ENCODE results near the gene SAP30BP.

DNA sequence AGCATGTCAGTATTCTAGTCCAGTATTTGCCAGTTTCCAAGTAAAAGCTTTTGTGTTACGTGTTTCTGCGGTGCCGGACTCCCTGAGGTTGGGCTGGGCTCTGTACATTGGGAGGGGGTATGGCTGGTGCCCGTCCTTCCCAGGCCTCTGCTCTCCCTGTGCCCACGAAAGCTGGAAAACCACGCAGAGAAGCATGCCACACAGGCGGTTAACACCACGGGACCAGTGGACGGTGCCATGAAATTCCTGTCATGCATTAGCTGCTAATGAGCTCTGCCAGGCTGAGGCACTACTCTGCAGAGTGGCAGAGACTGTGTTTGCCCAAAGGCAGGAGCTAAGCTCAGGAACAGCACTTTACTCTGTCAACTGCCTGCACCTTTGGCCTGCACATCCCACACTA lies 25.8 kb upstream of the SAP30BP start:
- TF ChIP-seq POLR2A (IDR thresholded peaks at IDR 0.05; ENCODE audit: borderline replicate concordance, extremely low read depth, insufficient read depth, insufficient read length): no peak
- TF ChIP-seq, protein P1, sequence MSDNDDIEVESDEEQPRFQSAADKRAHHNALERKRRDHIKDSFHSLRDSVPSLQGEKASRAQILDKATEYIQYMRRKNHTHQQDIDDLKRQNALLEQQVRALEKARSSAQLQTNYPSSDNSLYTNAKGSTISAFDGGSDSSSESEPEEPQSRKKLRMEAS (IDR thresholded peaks at IDR 0.05): no peak
- TF ChIP-seq, protein P2, sequence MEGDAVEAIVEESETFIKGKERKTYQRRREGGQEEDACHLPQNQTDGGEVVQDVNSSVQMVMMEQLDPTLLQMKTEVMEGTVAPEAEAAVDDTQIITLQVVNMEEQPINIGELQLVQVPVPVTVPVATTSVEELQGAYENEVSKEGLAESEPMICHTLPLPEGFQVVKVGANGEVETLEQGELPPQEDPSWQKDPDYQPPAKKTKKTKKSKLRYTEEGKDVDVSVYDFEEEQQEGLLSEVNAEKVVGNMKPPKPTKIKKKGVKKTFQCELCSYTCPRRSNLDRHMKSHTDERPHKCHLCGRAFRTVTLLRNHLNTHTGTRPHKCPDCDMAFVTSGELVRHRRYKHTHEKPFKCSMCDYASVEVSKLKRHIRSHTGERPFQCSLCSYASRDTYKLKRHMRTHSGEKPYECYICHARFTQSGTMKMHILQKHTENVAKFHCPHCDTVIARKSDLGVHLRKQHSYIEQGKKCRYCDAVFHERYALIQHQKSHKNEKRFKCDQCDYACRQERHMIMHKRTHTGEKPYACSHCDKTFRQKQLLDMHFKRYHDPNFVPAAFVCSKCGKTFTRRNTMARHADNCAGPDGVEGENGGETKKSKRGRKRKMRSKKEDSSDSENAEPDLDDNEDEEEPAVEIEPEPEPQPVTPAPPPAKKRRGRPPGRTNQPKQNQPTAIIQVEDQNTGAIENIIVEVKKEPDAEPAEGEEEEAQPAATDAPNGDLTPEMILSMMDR (IDR thresholded peaks at IDR 0.05 in 2 of 3, conservative IDR thresholded peaks at IDR 0.05 in 1 of 3; ENCODE audit: borderline replicate concordance in 1 of 3, insufficient read depth in 1 of 3, low read depth in 2 of 3, low read length in 2 of 3): no peak
- TF ChIP-seq, protein P3, sequence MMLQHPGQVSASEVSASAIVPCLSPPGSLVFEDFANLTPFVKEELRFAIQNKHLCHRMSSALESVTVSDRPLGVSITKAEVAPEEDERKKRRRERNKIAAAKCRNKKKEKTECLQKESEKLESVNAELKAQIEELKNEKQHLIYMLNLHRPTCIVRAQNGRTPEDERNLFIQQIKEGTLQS (IDR thresholded peaks at IDR 0.05): no peak
- TF ChIP-seq CEBPB (IDR thresholded peaks at IDR 0.05; ENCODE audit: low read depth): no peak
- no peak for TF ChIP-seq TCF7L2 (IDR thresholded peaks at IDR 0.05; ENCODE audit: borderline replicate concordance, extremely low read depth, insufficient read depth, insufficient read length)
- no peak for TF ChIP-seq EZH2phosphoT487 (IDR thresholded peaks at IDR 0.05; ENCODE audit: borderline replicate concordance)
- TF ChIP-seq EZH2 (IDR thresholded peaks at IDR 0.05): no peak
